NCI-H446 (cell line): Measurements from ENCODE around the gene COBL.

Source experiments
- DNase-seq, 2 experiments: peaks; one replicate each; lab custom pipeline; 2025; lab: John Stamatoyannopoulos, UW

Gene COBL

GRCh38 chr7:51118628-51119027, 198.0 kb downstream of the COBL start:
- DNase-seq: no peak

- DNase-seq: no peak
Measured at GRCh38 chr7:51114501-51114900, 202.1 kb downstream of the COBL start.

- no peak for DNase-seq
Measured at GRCh38 chr7:51113962-51114361, 202.6 kb downstream of the COBL start.

- no peak for DNase-seq
Measured at GRCh38 chr7:51113560-51113959, 203.0 kb downstream of the COBL start.

- DNase-seq: peak; percentile 47 to 80
Measured at GRCh38 chr7:51111241-51111940, 205.2 kb downstream of the COBL start.

GRCh38 chr7:51108134-51108533, 208.5 kb downstream of the COBL start:
- no peak for DNase-seq

- DNase-seq: no peak
Measured at GRCh38 chr7:51104278-51104677, 212.3 kb downstream of the COBL start.

GRCh38 chr7:51103718-51104117, 212.9 kb downstream of the COBL start:
- no peak for DNase-seq

GRCh38 chr7:51102828-51103227, 213.8 kb downstream of the COBL start:
- no peak for DNase-seq

GRCh38 chr7:51101111-51101757, 215.4 kb downstream of the COBL start:
- DNase-seq: no peak

GRCh38 chr7:51090411-51090810, 226.2 kb downstream of the COBL start:
- no peak for DNase-seq

GRCh38 chr7:51085034-51085692, 231.4 kb downstream of the COBL start:
- DNase-seq: no peak

GRCh38 chr7:51084121-51084520, 232.5 kb downstream of the COBL start:
- DNase-seq: no peak

- no peak for DNase-seq
Measured at GRCh38 chr7:51082940-51083533, 233.6 kb downstream of the COBL start.

- no peak for DNase-seq
Measured at GRCh38 chr7:51082096-51082840, 234.3 kb downstream of the COBL start.

GRCh38 chr7:51081270-51081890, 235.2 kb downstream of the COBL start:
- DNase-seq: no peak

GRCh38 chr7:51080622-51081269, 235.9 kb downstream of the COBL start:
- peak in 1 of 2 experiments; percentile 46 for DNase-seq

GRCh38 chr7:51080216-51080615, 236.4 kb downstream of the COBL start:
- DNase-seq: peak in 1 of 2 experiments; percentile 14

- DNase-seq: peak in 1 of 2 experiments; percentile 45
Measured at GRCh38 chr7:51079494-51079893, 237.1 kb downstream of the COBL start.

GRCh38 chr7:51078653-51079052, 238.0 kb downstream of the COBL start:
- DNase-seq: no peak

- no peak for DNase-seq
Measured at GRCh38 chr7:51077987-51078370, 238.6 kb downstream of the COBL start.
